AG10803 (cell line): ENCODE results near the gene TSPAN32.
"Not testable (repeated sequence)": the region's sequence is repeated elsewhere in the genome, so short reads cannot be mapped to it uniquely, and the experiment has no call there.

Experiments used
- DNase-seq: peaks from one replicate; pipeline ENCODE4 v3.0.0; 2010; ENCODE audit warnings: low read depth
- H3K4me3 ChIP-seq: 2 replicates; pipeline ENCODE4 v1.5.1; 2011; ENCODE audit warnings: mild to moderate bottlenecking, low read length, control low read depth
- TF ChIP-seq, protein P1 (sequence below): conservative IDR thresholded peaks from 2 replicates; pipeline ENCODE4 v1.5.1; 2011; ENCODE audit warnings: mild to moderate bottlenecking, low read length, control low read depth, inconsistent platforms

The TSPAN32 gene

DNA sequence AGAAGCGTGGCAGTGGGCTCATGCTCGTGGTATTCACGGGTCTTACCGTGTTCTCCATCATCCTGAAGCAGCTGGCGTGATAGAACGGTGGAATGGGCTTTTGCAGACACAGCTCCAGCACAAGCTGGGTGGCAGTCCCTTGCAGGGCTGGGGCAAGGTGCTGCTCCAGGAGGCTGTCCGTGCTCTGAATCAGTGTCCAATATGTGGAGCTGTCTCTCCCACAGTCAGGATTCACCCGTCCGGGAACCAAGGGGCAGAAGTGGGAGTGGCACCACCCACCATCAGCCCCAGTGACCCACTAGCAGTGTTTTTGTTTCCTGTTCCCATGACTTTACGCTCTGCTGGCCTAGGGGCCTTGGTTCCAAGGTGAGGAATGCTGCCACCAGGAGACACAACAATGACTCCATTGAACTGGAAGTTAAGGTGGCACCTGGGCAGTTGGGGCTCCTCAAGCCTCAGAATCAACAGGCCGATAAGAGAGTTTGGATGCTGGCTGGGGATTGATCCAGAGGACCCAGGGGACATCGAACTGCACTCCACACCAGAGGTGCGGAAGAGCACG, 58.3 kb downstream of the TSPAN32 start:
- no peak for DNase-seq
- TF ChIP-seq, protein P1, sequence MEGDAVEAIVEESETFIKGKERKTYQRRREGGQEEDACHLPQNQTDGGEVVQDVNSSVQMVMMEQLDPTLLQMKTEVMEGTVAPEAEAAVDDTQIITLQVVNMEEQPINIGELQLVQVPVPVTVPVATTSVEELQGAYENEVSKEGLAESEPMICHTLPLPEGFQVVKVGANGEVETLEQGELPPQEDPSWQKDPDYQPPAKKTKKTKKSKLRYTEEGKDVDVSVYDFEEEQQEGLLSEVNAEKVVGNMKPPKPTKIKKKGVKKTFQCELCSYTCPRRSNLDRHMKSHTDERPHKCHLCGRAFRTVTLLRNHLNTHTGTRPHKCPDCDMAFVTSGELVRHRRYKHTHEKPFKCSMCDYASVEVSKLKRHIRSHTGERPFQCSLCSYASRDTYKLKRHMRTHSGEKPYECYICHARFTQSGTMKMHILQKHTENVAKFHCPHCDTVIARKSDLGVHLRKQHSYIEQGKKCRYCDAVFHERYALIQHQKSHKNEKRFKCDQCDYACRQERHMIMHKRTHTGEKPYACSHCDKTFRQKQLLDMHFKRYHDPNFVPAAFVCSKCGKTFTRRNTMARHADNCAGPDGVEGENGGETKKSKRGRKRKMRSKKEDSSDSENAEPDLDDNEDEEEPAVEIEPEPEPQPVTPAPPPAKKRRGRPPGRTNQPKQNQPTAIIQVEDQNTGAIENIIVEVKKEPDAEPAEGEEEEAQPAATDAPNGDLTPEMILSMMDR, result no peak
- no peak overlapping the region for H3K4me3 ChIP-seq

DNA sequence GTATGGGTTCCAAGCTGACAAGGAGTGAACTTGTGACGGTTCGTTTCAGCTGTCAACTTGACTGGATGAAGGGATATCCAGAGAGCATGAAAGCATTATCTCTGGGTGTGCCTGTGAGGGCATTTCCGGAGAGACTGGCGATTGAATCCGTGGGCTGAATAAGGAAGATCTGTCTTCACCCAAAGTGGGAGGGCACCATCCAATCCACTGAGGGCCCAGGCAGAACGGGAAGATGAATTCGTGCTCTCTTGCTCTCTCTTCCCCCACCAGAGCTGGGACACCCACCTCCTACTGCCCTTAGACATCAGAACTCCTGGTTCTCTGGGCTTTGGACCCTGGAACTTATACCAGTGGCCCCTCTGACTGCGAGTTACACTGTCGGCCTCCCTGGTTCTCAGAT, 59.8 kb downstream of the TSPAN32 start:
- DNase-seq, result no peak
- H3K4me3 ChIP-seq, result no peak overlapping the region
- TF ChIP-seq, protein P1, result no peak

DNA sequence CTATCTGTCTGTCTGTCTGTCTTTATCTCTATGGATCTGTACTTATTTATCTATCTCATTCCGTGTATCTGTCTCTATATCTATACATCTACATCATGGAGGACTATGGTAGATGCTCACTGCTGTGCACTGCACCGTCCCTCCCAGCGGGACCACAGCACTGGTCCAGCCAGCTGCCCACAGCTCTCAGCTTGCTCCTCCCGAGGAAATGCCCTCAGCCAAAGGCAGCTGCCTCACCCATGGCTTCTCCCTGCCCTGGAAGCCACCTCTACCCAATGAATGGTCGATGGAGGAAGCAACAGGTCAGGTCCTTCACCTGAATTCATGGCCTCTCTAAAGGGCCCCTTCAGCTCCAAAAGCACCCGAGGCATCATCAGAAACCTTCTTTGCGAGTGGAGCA, 60.6 kb downstream of the TSPAN32 start:
- no peak for DNase-seq
- H3K4me3 ChIP-seq, result no peak overlapping the region
- TF ChIP-seq, protein P1, result no peak

DNA sequence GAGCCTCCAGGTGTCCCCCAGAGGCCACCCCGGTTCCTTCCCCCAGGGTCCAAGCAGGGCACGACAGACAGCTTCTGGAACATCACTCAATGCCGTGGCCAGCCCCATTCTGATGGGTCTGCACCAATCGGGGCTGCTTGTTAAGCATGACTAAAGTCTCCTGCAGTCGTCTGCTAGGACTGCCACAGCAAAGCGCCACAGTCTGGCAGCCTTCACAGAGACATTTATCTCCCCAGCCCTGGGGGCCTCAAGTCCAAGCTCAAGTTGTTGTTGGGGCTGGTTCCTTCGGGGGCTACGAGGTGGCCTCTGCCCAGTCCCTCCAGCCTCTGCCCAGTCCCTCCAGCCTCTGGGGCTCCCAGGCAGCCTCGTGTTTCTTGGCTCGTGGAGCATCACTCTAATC, 61.3 kb downstream of the TSPAN32 start:
- TF ChIP-seq, protein P1, result no peak
- no peak for DNase-seq

DNA sequence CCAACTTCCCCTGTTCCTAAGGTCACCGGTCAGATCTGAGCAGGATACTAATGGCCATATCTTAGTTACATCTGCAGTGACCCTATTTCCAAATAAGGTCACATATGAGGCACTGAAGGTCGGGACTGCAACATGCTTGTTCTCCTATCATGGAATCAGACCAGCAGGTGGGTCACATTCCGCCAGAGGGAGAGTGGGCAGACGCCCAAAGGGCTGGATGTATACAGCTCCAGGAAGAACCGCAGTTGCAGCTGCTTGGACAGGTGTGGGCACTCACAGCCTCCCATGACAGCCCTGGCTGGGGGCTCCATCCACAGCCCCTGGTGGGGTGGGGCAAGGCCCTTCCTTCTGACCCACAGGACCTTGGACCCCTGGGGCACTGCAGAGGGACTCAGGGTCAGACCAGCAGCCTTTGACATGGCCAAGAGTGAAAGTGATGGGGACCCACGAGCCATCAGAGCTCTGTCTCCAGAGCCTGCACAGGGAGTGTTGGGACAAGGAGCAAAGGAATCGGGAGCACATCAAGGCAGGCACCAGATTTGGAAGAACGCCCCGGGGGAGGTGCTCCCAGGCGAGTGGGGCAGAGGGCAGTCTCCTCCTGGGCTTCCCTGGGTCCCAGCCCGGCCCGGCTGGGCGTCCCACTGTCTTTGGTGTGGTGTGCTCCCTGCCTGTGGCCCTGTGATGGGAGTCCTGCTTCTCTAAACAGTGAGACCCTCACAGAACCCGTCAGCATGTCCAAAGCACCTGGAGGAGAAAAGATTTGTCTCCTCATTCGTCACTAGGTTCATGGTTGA, 62.0 kb downstream of the TSPAN32 start:
- no peak for DNase-seq
- no peak overlapping the region for H3K4me3 ChIP-seq
- TF ChIP-seq, protein P1, result no peak

More for the DNA sequence above, 61.3 kb downstream of the TSPAN32 start:
- H3K4me3 ChIP-seq, result no peak overlapping the region

DNA sequence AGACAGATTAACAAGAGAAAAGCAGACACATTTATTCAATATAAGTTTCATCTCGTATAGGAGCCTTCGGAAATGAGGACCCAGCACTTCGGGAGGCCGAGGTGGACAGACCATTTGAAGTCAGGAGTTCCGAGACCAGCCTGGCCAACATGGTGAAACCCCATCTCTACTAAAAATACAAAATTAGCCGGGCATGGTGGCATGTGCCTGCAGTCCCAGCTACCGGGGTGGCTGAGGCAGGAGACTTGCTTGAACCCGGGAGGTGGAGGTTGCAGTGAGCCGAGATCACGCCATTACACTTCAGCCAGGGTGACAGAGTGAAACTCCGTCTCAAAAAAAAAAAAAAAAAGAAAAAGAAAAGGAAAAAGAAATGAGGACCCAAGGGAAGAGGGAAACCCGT, 62.6 kb downstream of the TSPAN32 start:
- H3K4me3 ChIP-seq, DNase-seq: not testable (repeated sequence)

DNA sequence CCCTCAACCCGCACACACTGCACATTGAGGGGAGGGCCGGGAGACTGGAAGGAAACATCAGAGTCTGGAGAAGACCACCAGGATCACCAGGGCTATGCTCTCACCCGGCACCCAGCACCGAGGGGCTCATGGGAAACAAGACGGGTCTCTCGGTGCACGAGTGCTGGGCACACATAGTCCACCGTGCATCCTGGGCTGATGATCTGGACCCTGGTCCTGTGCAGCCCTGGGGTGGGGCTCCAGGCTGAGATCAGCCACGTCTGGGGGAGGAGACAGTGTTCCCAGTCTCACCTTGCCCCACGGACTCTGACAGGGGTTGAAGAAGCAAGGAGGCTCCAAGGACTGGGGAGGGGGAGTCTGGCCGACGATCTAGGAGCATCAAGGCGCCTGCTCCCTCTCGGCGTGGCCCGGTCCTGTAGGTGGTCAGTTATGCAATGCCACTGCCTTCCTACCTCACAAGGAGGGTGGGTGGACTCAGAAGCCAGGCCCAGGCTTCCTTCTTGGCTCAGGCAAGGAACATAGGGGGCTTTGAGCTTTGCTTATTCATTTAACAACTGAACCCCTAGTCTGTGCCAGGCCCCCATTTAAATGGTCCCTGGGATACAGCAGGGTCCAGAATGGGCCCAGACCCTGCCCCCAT, 63.9 kb downstream of the TSPAN32 start:
- H3K4me3 ChIP-seq, result no peak overlapping the region
- TF ChIP-seq, protein P1, result no peak
- DNase-seq, result no peak
